Retinal pigment epithelial cell (primary cell): ENCODE measurements around the gene AMOT.

Experiments
- DNase-seq: peaks from one replicate; pipeline ENCODE4 v3.0.0-alpha.2; 2010; ENCODE audit warnings: low read depth
- H3K4me3 ChIP-seq: 2 replicates; pipeline ENCODE4 v1.5.1; 2011; ENCODE audit warnings: mild to moderate bottlenecking, low read length, control low read depth, moderate library complexity
- CTCF ChIP-seq: conservative IDR thresholded peaks from 2 replicates; pipeline ENCODE4 v1.5.1; 2011; ENCODE audit warnings: low read depth, low read length, control low read depth, inconsistent platforms

AMOT gene

GRCh38 chrX:112851161-112851779 is 10.6 kb upstream of the AMOT start:
- no peak overlapping the region for H3K4me3 ChIP-seq
- no peak for TF ChIP-seq CTCF
- no peak for DNase-seq

GRCh38 chrX:112849016-112849415 is 8.4 kb upstream of the AMOT start:
- H3K4me3 ChIP-seq: no peak overlapping the region
- no peak for DNase-seq
- no peak for TF ChIP-seq CTCF

- H3K4me3 ChIP-seq: no peak overlapping the region
- no peak for DNase-seq
- TF ChIP-seq CTCF: no peak
Observed at GRCh38 chrX:112846782-112847181, 6.2 kb upstream of the AMOT start.

- DNase-seq: no peak
- no peak overlapping the region for H3K4me3 ChIP-seq
- TF ChIP-seq CTCF: no peak
Observed at GRCh38 chrX:112846187-112846586, 5.6 kb upstream of the AMOT start.

- no peak for DNase-seq
- TF ChIP-seq CTCF: no peak
- no peak overlapping the region for H3K4me3 ChIP-seq
Observed at GRCh38 chrX:112844250-112844649, 3.6 kb upstream of the AMOT start.

GRCh38 chrX:112841820-112842157 is 1.2 kb upstream of the AMOT start:
- no peak for TF ChIP-seq CTCF
- peak overlapping the region; percentile 42 for H3K4me3 ChIP-seq
- no peak for DNase-seq

GRCh38 chrX:112841114-112841819 is 636 bp upstream of the AMOT start:
- H3K4me3 ChIP-seq: peak overlapping the region; percentile 72
- peak; percentile 64 for DNase-seq
- no peak for TF ChIP-seq CTCF
